K562 (cell line): Measurements from ENCODE around the gene AHR. TPM values are rescaled to one million over a fixed set of nuclear protein-coding genes. Genes with fewer than 3 reads are reported as not detected.

Source experiments
- ATAC-seq: fragments of 200-7000 bp; cut with Tn5 transposase; 3 replicates; pipeline ENCODE4 v1.9.1; 2020; ENCODE audit warnings: moderate library complexity
- BruUV-seq: library from RNA; stranded (reverse); fragments of 400-500 nt; replicated peaks from 2 replicates; lab custom pipeline; 2021; lab: Mats Ljungman, UMichigan
- CTCF ChIA-PET: fragments of 300-600 bp; formaldehyde crosslinking; extraction: SDS; loops from one replicate; lab custom pipeline; 2021; ENCODE audit warnings: low intra/inter-chr PET ratio; lab: Yijun Ruan, JAX
- POLR2A ChIA-PET: fragments of 300-600, 350-650 bp; sonication (Branson Sonifier 250); formaldehyde crosslinking; extraction: SDS; loops from one replicate; lab custom pipeline; 2021; ENCODE audit warnings: antibody characterized with exemption, inconsistent platforms; lab: Yijun Ruan, JAX
- DNase-seq, 4 experiments: peaks; one replicate each; pipeline versions ENCODE4 v3.0.0 to v3.0.0-alpha.2; 2011 to 2018; ENCODE audit warnings: low spot score in 3 of 4, mixed read lengths in 3 of 4; ENCODE audit errors: extremely low read depth in 1 of 4
- FAIRE-seq: peaks from 2 replicates; lab custom pipeline; 2011; peaks lifted over from hg19 to GRCh38; lab: Jason Lieb, UNC
- H2AFZ ChIP-seq: 2 replicates; pipeline ENCODE4 v1.6.0; 2011; ENCODE audit warnings: low read depth, low read length, control low read depth, inconsistent platforms
- H3K27ac ChIP-seq: fragments of 200-600 bp; 3 replicates; pipeline ENCODE4 v1.8.0; 2011; ENCODE audit warnings: low read depth, mild to moderate bottlenecking, control low read depth, inconsistent platforms, low read length, moderate library complexity, mixed read lengths; ENCODE audit errors: extremely low read depth
- H3K27me3 ChIP-seq, 2 experiments: fragments of 300-600 bp in 1 of 2; 2 replicates in 1 of 2; 3 replicates in 1 of 2; pipeline versions ENCODE4 v1.6.0 to v1.8.0; 2011; ENCODE audit warnings: inconsistent platforms in 2 of 2, low read length in 2 of 2, mild to moderate bottlenecking in 1 of 2, mixed read lengths in 1 of 2, moderate library complexity in 1 of 2; ENCODE audit not compliant: control insufficient read depth in 2 of 2, insufficient read depth in 2 of 2
- H3K36me3 ChIP-seq: fragments of 300-600 bp; 3 replicates; pipeline ENCODE4 v1.8.0; 2011; ENCODE audit warnings: mild to moderate bottlenecking, low read length, inconsistent platforms; ENCODE audit not compliant: control insufficient read depth, insufficient read depth
- H3K4me1 ChIP-seq, 2 experiments: fragments of 200-600 bp in 1 of 2; replicated peaks in 1 of 2; 2 replicates in 1 of 2; 3 replicates in 1 of 2; pipeline versions ENCODE4 v1.5.1 to v1.8.0; 2011; ENCODE audit warnings: inconsistent platforms in 2 of 2, low read length in 2 of 2, mild to moderate bottlenecking in 1 of 2, mixed read lengths in 1 of 2, moderate library complexity in 1 of 2; ENCODE audit not compliant: control insufficient read depth in 2 of 2, insufficient read depth in 2 of 2
- H3K4me2 ChIP-seq: 2 replicates; pipeline ENCODE4 v1.6.1; 2011; ENCODE audit warnings: low read length, control low read depth, inconsistent platforms, mixed read lengths; ENCODE audit not compliant: insufficient read depth
- H3K4me3 ChIP-seq: fragments of 200-600 bp; sonication (generic), shearing (Covaris generic); 2 replicates; pipeline ENCODE4 v1.5.1; 2016; ENCODE audit warnings: control low read depth, inconsistent platforms
- H3K79me2 ChIP-seq: fragments of 200-600 bp; 3 replicates; pipeline ENCODE4 v1.8.0; 2011; ENCODE audit warnings: low read length, inconsistent platforms; ENCODE audit not compliant: control insufficient read depth, insufficient read depth
- H3K9ac ChIP-seq, 2 experiments: 2 replicates each; pipeline versions ENCODE4 v1.6.0 to v1.6.1; 2011; ENCODE audit warnings: low read depth in 2 of 2, low read length in 2 of 2, control low read depth in 1 of 2, inconsistent platforms in 1 of 2, mild to moderate bottlenecking in 1 of 2, mixed read lengths in 1 of 2; ENCODE audit not compliant: insufficient read depth in 1 of 2
- H3K9me1 ChIP-seq: one replicate; pipeline ENCODE4 v1.6.0; 2011; ENCODE audit warnings: inconsistent platforms, mild to moderate bottlenecking, low read length, moderate library complexity; ENCODE audit not compliant: control insufficient read depth, insufficient read depth
- H3K9me3 ChIP-seq: replicated peaks from 2 replicates; pipeline ENCODE4 v1.5.1; 2011; ENCODE audit warnings: low read depth, low read length, inconsistent platforms; ENCODE audit not compliant: control insufficient read depth, insufficient read depth
- H4K20me1 ChIP-seq: replicated peaks from 2 replicates; pipeline ENCODE4 v1.6.1; 2011; ENCODE audit warnings: low read length, inconsistent platforms, mixed read lengths; ENCODE audit not compliant: control insufficient read depth, insufficient read depth
- ATF7 ChIP-seq: fragments of 450-650 bp; IDR thresholded peaks from 2 replicates; pipeline ENCODE4 v1.7.1; 2014; ENCODE audit warnings: mild to moderate bottlenecking, moderate library complexity
- HNRNPUL1 ChIP-seq: fragments of 200-400 bp; formaldehyde crosslinking; IDR thresholded peaks from 2 replicates; pipeline ENCODE4 v1.6.1; 2017; ENCODE audit warnings: low read length
- PRPF4 ChIP-seq: fragments of 200-400 bp; formaldehyde crosslinking; IDR thresholded peaks from one replicate; pipeline ENCODE4 v1.6.1; 2017; ENCODE audit warnings: low read length, low read depth, mild to moderate bottlenecking; ENCODE audit not compliant: insufficient read depth, poor library complexity, severe bottlenecking
- SMAD3 ChIP-seq: fragments of 450-650 bp; formaldehyde crosslinking; conservative IDR thresholded peaks from 2 replicates; pipeline ENCODE4 v1.4.0; 2020; ENCODE audit warnings: mild to moderate bottlenecking
- TAF1 ChIP-seq: IDR thresholded peaks from 2 replicates; pipeline ENCODE4 v1.6.1; 2011; ENCODE audit warnings: mild to moderate bottlenecking, low read length, moderate library complexity; ENCODE audit not compliant: insufficient read depth, control insufficient read depth, severe bottlenecking; ENCODE audit errors: extremely low read depth
- ZC3H4 ChIP-seq: sonication (generic); formaldehyde crosslinking; IDR thresholded peaks from 2 replicates; pipeline ENCODE4 v1.9.0; 2021; ENCODE audit warnings: missing genetic modification reagents, borderline replicate concordance
- ZKSCAN8 ChIP-seq: fragments of 200-800 bp; sonication (Bioruptor generic); IDR thresholded peaks from 2 replicates; pipeline ENCODE4 v1.6.1; 2016; ENCODE audit warnings: missing genetic modification characterization, missing compliant biosample characterization
- WGBS: fragments of 100-300 bp; shearing (Covaris generic); methylation state at CpG from one replicate; pipeline ENCODE4 v1.1.6; 2016; ENCODE audit warnings: low coverage, mixed read lengths; ENCODE audit not compliant: insufficient coverage; ENCODE audit errors: missing lambda C conversion rate; 5-methylcytosine and 5-hydroxymethylcytosine counted together
- in situ Hi-C: fragments of 300-500 bp; cut with MboI; formaldehyde crosslinking; loops from 4 replicates; pipeline ENCODE4 v1.15.0; 2018; ENCODE audit warnings: inconsistent platforms, mixed read lengths
- intact Hi-C: fragments of 100-400 bp; cut with micrococcal nuclease; formaldehyde crosslinking; loops from 2 replicates; pipeline ENCODE4 v1.14.2; 2022
- polyA plus RNA-seq, 8 experiments: library from polyadenylated mRNA; depleted of rRNA in 4 of 8; stranded (reverse) in 5 of 8; unstranded in 3 of 8; fragments of >200 nt; fragmentation: Nextera tagmentation in 2 of 8; fragmentation: Illumina TruSeq in 1 of 8; extraction: Ambion mirVana in 2 of 8; extraction: Trizol in 1 of 8; gene quantifications; 2 replicates each; pipeline versions ENCODE4 v1.2.1 to v1.2.3, GENCODE V29; 2011 to 2014; ENCODE audit warnings: inconsistent platforms in 1 of 8, missing spikeins in 1 of 8
- total RNA-seq, 7 experiments: library from RNA; depleted of rRNA in 6 of 7; stranded (reverse); fragments of >200 nt in 6 of 7; fragmentation: Illumina TruSeq in 2 of 7; extraction: Trizol in 2 of 7; gene quantifications; 2 replicates each; pipeline versions ENCODE4 v1.2.1 to v1.2.3, GENCODE V29; 2011 to 2021; ENCODE audit warnings: low replicate concordance in 1 of 7
- TF ChIP-seq, protein P1 (sequence below), 2 experiments: IDR thresholded peaks; 2 replicates each; pipeline ENCODE4 v1.6.1; 2011; ENCODE audit warnings: borderline replicate concordance in 1 of 2, control low read depth in 1 of 2, low read depth in 1 of 2, low read length in 1 of 2, mild to moderate bottlenecking in 1 of 2, mixed read lengths in 1 of 2, moderate library complexity in 1 of 2; ENCODE audit not compliant: insufficient read depth in 1 of 2, insufficient read length in 1 of 2, poor library complexity in 1 of 2, severe bottlenecking in 1 of 2; ENCODE audit errors: extremely low read depth in 1 of 2
- TF ChIP-seq, protein P2 (sequence below): fragments of 250-450 bp; sonication (Bioruptor Pico); IDR thresholded peaks from 2 replicates; pipeline ENCODE4 v1.8.0; 2022; ENCODE audit warnings: moderate library complexity, mild to moderate bottlenecking, inconsistent platforms

Gene AHR
- total and polyA plus RNA-seq, 9 of the 15 experiments (the other 6 are each of a cell fraction or from before 2014, with no cell fraction given) = 0.16 TPM; not detected in 8

DNA sequence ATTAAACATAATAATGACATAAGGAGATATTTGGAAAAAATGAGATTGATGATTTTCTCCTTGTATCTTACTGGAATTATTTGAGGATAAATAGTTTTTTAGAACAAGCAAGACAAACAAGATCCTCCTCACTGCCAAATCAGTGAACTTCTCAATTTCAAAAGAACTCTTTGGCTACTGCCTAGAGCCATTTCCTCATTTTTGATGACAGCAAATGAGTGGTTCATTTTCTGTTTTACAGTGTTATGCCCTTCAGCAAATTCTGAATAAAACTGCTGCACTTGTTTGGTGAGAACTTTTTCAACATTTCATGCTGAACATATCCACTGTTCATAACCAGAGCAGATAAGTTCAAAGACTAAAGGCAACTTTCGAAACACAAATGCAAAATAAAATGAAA is 42.5 kb upstream of the AHR start:
- H3K9ac ChIP-seq = no peak overlapping the region
- no peak overlapping the region for H3K27ac ChIP-seq
- FAIRE-seq (no peak), DNase-seq (no peak), ATAC-seq (no peak)
- intact Hi-C loops = no loop called here
- no peak overlapping the region for H2AFZ ChIP-seq
- in situ Hi-C loops = no loop called here
- no peaks in the 10 kb centered on the region for H3K36me3 ChIP-seq
- no peak for TF ChIP-seq ZC3H4 (CRISPR knock-in tag)
- TF ChIP-seq PRPF4 = no peak
- TF ChIP-seq ATF7 = no peak
- TF ChIP-seq, protein P1, sequence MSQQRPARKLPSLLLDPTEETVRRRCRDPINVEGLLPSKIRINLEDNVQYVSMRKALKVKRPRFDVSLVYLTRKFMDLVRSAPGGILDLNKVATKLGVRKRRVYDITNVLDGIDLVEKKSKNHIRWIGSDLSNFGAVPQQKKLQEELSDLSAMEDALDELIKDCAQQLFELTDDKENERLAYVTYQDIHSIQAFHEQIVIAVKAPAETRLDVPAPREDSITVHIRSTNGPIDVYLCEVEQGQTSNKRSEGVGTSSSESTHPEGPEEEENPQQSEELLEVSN (IDR thresholded peaks at IDR 0.05; ENCODE audit: borderline replicate concordance in 1 of 2, extremely low read depth in 1 of 2, insufficient read depth in 1 of 2, insufficient read length in 1 of 2, low read depth in 1 of 2, low read length in 1 of 2, poor library complexity in 1 of 2, severe bottlenecking in 1 of 2) = no peak
- no peak for TF ChIP-seq TAF1
- TF ChIP-seq HNRNPUL1 = no peak
- TF ChIP-seq, protein P2, sequence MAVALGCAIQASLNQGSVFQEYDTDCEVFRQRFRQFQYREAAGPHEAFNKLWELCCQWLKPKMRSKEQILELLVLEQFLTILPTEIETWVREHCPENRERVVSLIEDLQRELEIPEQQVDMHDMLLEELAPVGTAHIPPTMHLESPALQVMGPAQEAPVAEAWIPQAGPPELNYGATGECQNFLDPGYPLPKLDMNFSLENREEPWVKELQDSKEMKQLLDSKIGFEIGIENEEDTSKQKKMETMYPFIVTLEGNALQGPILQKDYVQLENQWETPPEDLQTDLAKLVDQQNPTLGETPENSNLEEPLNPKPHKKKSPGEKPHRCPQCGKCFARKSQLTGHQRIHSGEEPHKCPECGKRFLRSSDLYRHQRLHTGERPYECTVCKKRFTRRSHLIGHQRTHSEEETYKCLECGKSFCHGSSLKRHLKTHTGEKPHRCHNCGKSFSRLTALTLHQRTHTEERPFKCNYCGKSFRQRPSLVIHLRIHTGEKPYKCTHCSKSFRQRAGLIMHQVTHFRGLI (CRISPR knock-in tag) = no peak
- no peak for TF ChIP-seq ZKSCAN8
- TF ChIP-seq SMAD3 (CRISPR knock-in tag) = no peak
- H4K20me1 ChIP-seq = no peaks in the 10 kb centered on the region
- CTCF ChIA-PET = no interaction called here
- H3K9me1 ChIP-seq = no peaks in the 10 kb centered on the region
- no peak overlapping the region for H3K4me3 ChIP-seq
- no peaks in the 10 kb centered on the region for H3K79me2 ChIP-seq
- H3K9me3 ChIP-seq = no peaks in the 10 kb centered on the region
- WGBS = 4% methylated on average over 1 of the region's 1 CpG
- H3K4me2 ChIP-seq = no peak overlapping the region
- POLR2A ChIA-PET = no interaction called here
- no TSS peak for BruUV-seq
- H3K4me1 ChIP-seq = no peaks in the 10 kb centered on the region
- H3K27me3 ChIP-seq = no peaks in the 10 kb centered on the region
